Karpas-422 (cell line): ENCODE measurements around the gene SLC2A9. TPM values are rescaled to one million over a fixed set of nuclear protein-coding genes. Genes with fewer than 3 reads are reported as not detected.
"Not testable (repeated sequence)": the region's sequence is repeated elsewhere in the genome, so short reads cannot be mapped to it uniquely, and the experiment has no call there.

Experiments used
- DNase-seq: peaks from one replicate; pipeline ENCODE4 v3.0.0-alpha.2; 2015
- H2AFZ ChIP-seq: fragments of 200-600 bp; sonication (generic); 2 replicates; pipeline ENCODE4 v1.6.1; 2014; ENCODE audit warnings: antibody characterized with exemption, low read length, mixed read lengths
- H3K27ac ChIP-seq: fragments of 200-600 bp; sonication (generic); 2 replicates; pipeline ENCODE4 v1.5.1; 2014; ENCODE audit warnings: mild to moderate bottlenecking, low read length, moderate library complexity
- H3K27me3 ChIP-seq: fragments of 200-600 bp; sonication (generic); 2 replicates; pipeline ENCODE4 v1.6.1; 2014; ENCODE audit warnings: low read length, mixed read lengths
- H3K36me3 ChIP-seq: fragments of 200-600 bp; sonication (generic); 2 replicates; pipeline ENCODE4 v1.6.1; 2014; ENCODE audit warnings: low read length, mixed read lengths; ENCODE audit not compliant: insufficient read depth
- H3K4me1 ChIP-seq: fragments of 200-600 bp; sonication (generic); 2 replicates; pipeline ENCODE4 v1.6.1; 2014; ENCODE audit warnings: mild to moderate bottlenecking, low read length, mixed read lengths
- H3K4me2 ChIP-seq: fragments of 200-600 bp; sonication (generic); 2 replicates; pipeline ENCODE4 v1.6.1; 2014; ENCODE audit warnings: low read length, low read depth, mild to moderate bottlenecking; ENCODE audit not compliant: poor library complexity, severe bottlenecking
- H3K4me3 ChIP-seq: fragments of 200-600 bp; sonication (generic); 2 replicates; pipeline ENCODE4 v1.5.1; 2014; ENCODE audit warnings: mild to moderate bottlenecking, antibody characterized with exemption, low read length, mixed read lengths
- H3K79me2 ChIP-seq: fragments of 200-600 bp; sonication (generic); 2 replicates; pipeline ENCODE4 v1.6.1; 2014; ENCODE audit warnings: mild to moderate bottlenecking, low read length, mixed read lengths
- H3K9ac ChIP-seq: fragments of 200-600 bp; sonication (generic); 2 replicates; pipeline ENCODE4 v1.6.0; 2014; ENCODE audit warnings: low read length
- H3K9me2 ChIP-seq: fragments of 200-600 bp; sonication (generic), shearing (Covaris generic); replicated peaks from 2 replicates; pipeline ENCODE4 v1.6.0; 2014; ENCODE audit warnings: mild to moderate bottlenecking, low read length, moderate library complexity; ENCODE audit not compliant: insufficient read depth
- H3K9me3 ChIP-seq: fragments of 300-700, 200-600 bp; sonication (generic); 2 replicates; pipeline ENCODE4 v1.6.1; 2014; ENCODE audit warnings: low read length, mixed read lengths
- H4K20me1 ChIP-seq: fragments of 200-600 bp; sonication (generic); 2 replicates; pipeline ENCODE4 v1.6.1; 2014; ENCODE audit warnings: mild to moderate bottlenecking, antibody characterized with exemption, low read length, low read depth; ENCODE audit not compliant: insufficient read depth
- total RNA-seq: library from RNA; depleted of rRNA; stranded (reverse); fragments of >200 nt; shearing (Covaris generic); gene quantifications from 2 replicates; pipeline ENCODE4 v1.2.3, GENCODE V29; 2014; ENCODE audit warnings: low replicate concordance

The SLC2A9 gene
- total RNA-seq, 1 experiment from 2014 or later = 0.71 TPM

DNA sequence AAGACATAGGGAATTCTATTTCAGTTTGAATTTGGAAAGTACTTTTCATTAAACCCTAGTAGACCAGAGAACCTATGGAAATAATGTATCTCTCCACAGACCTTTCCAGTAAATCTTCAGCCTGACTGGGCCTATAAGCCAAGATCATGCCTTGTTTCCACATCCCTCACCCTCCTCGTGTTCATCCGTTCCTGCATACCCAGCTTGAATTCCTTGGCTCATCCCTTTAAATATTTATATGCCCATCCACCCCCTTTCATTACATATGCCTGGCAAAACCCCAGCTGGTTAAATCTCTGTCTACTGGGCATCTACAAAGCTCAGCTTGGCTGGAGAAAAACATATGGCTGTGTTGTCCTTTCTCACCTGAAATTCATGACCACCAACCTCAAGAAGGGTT, 32.4 kb downstream of the SLC2A9 start:
- H3K4me1 ChIP-seq = no peaks in the 10 kb centered on the region
- H3K9me3 ChIP-seq = no peaks in the 10 kb centered on the region
- H3K27ac ChIP-seq = no peak overlapping the region
- H2AFZ ChIP-seq = no peak overlapping the region
- H3K4me2 ChIP-seq = no peak overlapping the region
- no peak overlapping the region for H3K9ac ChIP-seq
- DNase-seq = no peak
- no peaks in the 10 kb centered on the region for H4K20me1 ChIP-seq
- no peaks in the 10 kb centered on the region for H3K36me3 ChIP-seq
- H3K4me3 ChIP-seq = no peak overlapping the region
- no peaks in the 10 kb centered on the region for H3K27me3 ChIP-seq
- no peaks in the 10 kb centered on the region for H3K9me2 ChIP-seq
- no peaks in the 10 kb centered on the region for H3K79me2 ChIP-seq

DNA sequence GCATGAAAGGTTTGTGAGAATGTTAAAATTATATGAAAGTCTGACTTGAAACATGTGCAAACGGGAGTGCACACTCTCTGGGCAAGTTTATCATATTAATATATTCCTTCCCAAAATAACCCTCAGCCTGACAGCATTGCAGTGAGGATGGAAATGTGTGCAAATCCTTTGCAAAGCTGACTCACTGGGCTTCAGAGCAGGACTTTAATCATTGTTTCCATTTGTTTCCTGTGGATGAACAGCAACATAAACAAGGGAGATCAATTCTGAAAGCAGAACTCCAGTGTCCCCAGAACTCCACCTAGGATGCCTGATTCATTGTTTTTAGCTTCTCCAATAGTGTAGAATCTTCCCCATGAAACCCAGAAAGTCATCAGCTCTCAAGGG, 32.9 kb downstream of the SLC2A9 start:
- no peak overlapping the region for H3K4me2 ChIP-seq
- H2AFZ ChIP-seq = no peak overlapping the region
- H3K4me1 ChIP-seq = no peaks in the 10 kb centered on the region
- H3K27me3 ChIP-seq = no peaks in the 10 kb centered on the region
- no peaks in the 10 kb centered on the region for H3K79me2 ChIP-seq
- DNase-seq = no peak
- no peaks in the 10 kb centered on the region for H3K9me2 ChIP-seq
- H3K36me3 ChIP-seq = no peaks in the 10 kb centered on the region
- H3K27ac ChIP-seq = no peak overlapping the region
- H4K20me1 ChIP-seq = no peaks in the 10 kb centered on the region
- H3K9me3 ChIP-seq = no peaks in the 10 kb centered on the region
- H3K4me3 ChIP-seq = no peak overlapping the region
- no peak overlapping the region for H3K9ac ChIP-seq

DNA sequence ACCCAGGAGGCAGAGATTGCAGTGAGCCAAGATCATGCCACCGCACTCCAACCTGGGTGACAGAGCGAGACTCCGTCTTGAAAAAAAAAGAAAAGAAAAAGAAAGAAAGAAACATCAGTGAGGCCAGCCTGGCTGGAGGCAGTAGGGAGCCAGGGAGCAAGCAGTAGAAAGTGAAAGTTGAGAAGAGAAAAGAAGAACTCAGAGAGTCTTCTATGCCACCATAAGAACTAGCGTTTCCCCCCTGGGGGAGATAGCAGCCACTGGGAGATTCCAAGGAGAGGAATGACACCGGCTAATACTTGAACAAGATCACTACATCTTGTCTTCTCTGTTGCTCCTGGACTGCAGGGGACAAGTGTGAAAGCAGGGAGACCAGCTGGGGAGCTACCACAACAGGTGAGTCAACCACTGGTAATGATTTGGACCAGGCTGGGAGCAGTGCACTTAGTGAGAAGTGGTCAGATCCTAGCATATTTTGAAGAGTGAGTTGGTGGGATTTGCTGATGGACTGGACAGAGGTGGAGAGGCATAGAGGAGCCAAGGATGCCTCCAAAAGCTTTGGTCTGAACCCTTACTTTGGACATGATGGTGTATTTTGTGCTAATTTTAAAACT, 33.4 kb downstream of the SLC2A9 start:
- Histone ChIP-seq H3K36me3 (no peaks in the 10 kb centered on the region), H3K79me2 (no peaks in the 10 kb centered on the region), H3K4me2 (no peak overlapping the region), H3K4me3 (no peak overlapping the region), H4K20me1 (no peaks in the 10 kb centered on the region), H2AFZ (no peak overlapping the region), H3K4me1 (no peaks in the 10 kb centered on the region), H3K9me3 (no peaks in the 10 kb centered on the region), H3K9ac (no peak overlapping the region), H3K27me3 (no peaks in the 10 kb centered on the region), H3K27ac (no peak overlapping the region), H3K9me2 (no peaks in the 10 kb centered on the region)
- DNase-seq = no peak

DNA sequence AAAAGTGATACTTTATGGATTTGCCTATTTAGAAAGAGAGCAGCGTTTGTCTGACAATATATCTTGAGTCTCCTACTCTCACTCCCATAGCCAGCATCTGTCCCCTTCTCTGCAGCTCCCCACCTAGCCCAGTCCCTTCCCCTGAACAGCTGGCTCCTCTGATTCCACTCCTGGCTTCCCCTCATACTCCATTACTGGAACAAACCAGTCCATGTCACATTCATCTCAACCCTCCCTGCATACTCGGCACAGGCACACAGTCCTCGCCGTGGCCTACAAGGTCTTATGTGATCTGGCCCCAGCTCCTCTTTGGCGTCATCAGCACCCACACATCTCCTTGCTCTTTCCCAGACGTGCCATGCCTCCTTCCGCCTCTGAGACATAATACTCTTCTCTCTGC, 36.7 kb downstream of the SLC2A9 start:
- no peak overlapping the region for H2AFZ ChIP-seq
- H3K27me3 ChIP-seq = no peaks in the 10 kb centered on the region
- no peak overlapping the region for H3K27ac ChIP-seq
- H3K4me3 ChIP-seq = no peak overlapping the region
- H3K9me3 ChIP-seq = no peaks in the 10 kb centered on the region
- H4K20me1 ChIP-seq = no peaks in the 10 kb centered on the region
- no peaks in the 10 kb centered on the region for H3K79me2 ChIP-seq
- no peak for DNase-seq
- no peak overlapping the region for H3K4me2 ChIP-seq
- H3K9ac ChIP-seq = no peak overlapping the region
- no peaks in the 10 kb centered on the region for H3K9me2 ChIP-seq
- no peaks in the 10 kb centered on the region for H3K4me1 ChIP-seq
- no peaks in the 10 kb centered on the region for H3K36me3 ChIP-seq

DNA sequence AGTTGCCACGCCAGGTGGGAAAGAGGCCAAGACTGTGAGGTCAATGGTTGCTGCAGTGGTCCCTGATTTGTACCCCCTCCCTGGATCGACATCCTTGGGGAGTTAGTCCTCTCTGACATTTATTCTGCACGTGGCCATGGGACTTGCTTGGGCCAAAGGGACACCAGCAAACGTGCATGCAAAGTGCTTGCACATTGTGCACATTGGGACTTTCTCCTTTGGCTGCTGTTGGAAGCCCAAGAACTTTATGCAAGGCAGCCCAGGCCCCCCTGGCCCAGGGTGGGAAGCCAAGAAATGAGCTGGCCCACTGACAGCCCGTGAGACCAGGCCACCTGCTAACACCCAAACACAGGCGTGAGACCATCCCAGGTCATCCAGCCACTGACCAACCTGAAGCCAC, 38.1 kb downstream of the SLC2A9 start:
- Histone ChIP-seq H3K27me3 (no peaks in the 10 kb centered on the region), H2AFZ (no peak overlapping the region), H3K9me3 (no peaks in the 10 kb centered on the region), H3K27ac (no peak overlapping the region), H3K4me1 (no peaks in the 10 kb centered on the region), H3K9me2 (no peaks in the 10 kb centered on the region), H3K4me2 (no peak overlapping the region), H4K20me1 (no peaks in the 10 kb centered on the region), H3K36me3 (no peaks in the 10 kb centered on the region), H3K79me2 (no peaks in the 10 kb centered on the region), H3K9ac (no peak overlapping the region), H3K4me3 (no peak overlapping the region)
- DNase-seq = no peak

DNA sequence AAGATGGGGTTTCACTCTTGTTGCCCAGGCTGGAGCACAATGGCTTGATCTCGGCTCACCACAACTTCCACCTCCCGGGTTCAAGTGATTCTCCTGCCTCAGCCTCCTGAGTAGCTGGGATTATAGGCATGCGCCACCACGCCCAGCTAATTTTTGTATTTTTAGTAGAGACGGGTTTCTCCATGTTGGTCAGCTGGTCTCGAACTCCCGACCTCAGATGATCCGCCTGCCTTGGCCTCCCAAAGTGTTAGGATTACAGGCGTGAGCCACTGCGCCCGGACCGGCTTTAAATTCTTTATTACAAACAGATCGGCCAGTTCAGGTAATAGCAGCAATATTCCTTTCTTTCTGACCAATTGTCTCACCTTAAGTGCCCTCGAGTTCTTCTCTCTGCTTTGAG, 39.4 kb downstream of the SLC2A9 start:
- not testable (repeated sequence) for H3K9ac ChIP-seq, H3K4me2 ChIP-seq, H3K36me3 ChIP-seq, H3K9me3 ChIP-seq, H3K4me3 ChIP-seq, H4K20me1 ChIP-seq, H3K27ac ChIP-seq, DNase-seq, H3K27me3 ChIP-seq, H2AFZ ChIP-seq, H3K79me2 ChIP-seq, H3K4me1 ChIP-seq, H3K9me2 ChIP-seq

DNA sequence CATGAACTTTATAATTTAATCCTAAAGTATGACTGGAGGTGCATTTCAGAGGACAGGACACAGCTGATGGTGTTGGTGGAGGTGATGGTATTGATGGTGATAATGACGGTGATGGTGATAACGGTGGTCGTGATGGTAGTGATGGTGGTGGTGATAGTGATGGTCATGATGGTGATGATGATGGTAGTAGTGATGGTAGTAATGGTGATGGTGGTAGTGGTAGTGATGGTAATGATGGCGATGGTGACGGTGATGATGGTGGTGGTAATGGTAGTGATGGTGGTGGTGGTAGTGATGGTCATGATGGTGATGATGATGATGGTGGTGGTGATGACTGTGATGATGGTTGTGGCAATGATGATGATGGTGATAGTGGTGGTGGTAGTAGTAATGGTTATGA, 40.4 kb downstream of the SLC2A9 start:
- Histone ChIP-seq H3K9me3 (no peaks in the 10 kb centered on the region), H3K4me1 (no peaks in the 10 kb centered on the region)

DNA sequence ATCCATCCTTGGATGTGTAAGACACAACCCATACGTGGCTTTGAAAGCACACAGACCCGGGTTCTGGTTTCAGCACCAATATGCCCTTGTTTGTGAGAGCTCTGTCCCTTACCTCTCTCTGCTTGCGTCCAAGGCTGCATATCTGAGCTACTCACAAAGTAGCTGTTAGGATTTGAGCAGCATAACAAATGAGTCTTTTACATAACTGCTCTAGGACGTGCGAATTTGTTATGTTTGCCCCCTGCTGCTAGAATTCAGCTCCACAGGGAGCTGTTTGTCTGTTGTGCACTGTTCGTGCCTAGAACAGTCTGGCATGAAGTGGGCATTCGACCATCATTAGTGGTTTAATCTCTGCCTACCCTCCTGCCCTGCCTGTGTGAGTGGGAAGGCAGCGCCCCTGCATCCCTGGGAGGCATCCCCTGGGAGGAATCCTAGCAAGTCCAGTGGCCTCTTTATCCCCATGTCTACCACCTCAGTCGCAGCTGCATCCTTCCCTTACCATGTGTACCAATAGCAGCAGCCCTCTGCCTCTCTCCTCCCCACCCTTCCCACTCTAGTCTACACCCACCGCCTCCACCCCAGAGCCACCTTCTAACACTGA, 42.1 kb downstream of the SLC2A9 start:
- Histone ChIP-seq H2AFZ (no peak overlapping the region), H4K20me1 (no peaks in the 10 kb centered on the region), H3K27ac (no peak overlapping the region), H3K4me2 (no peak overlapping the region), H3K36me3 (no peaks in the 10 kb centered on the region), H3K4me3 (no peak overlapping the region), H3K9ac (no peak overlapping the region), H3K9me2 (no peaks in the 10 kb centered on the region), H3K79me2 (no peaks in the 10 kb centered on the region), H3K27me3 (no peaks in the 10 kb centered on the region), H3K4me1 (no peaks in the 10 kb centered on the region), H3K9me3 (no peaks in the 10 kb centered on the region)
- DNase-seq = no peak

More for the DNA sequence above, 40.4 kb downstream of the SLC2A9 start:
- Histone ChIP-seq H3K79me2 (no peaks in the 10 kb centered on the region), H4K20me1 (no peaks in the 10 kb centered on the region), H2AFZ (no peak overlapping the region), H3K9ac (no peak overlapping the region), H3K9me2 (no peaks in the 10 kb centered on the region), H3K4me3 (no peak overlapping the region), H3K36me3 (no peaks in the 10 kb centered on the region), H3K4me2 (no peak overlapping the region), H3K27ac (no peak overlapping the region), H3K27me3 (no peaks in the 10 kb centered on the region)
- no peak for DNase-seq
